ENCODE data around the gene IQGAP2.

GRCh38 chr5:76547891-76548524 is 144.9 kb downstream of the IQGAP2 start:
- TF ChIP-seq FOXA1 (IDR thresholded peaks at IDR 0.05), result no peak
- TF ChIP-seq HDGF (IDR thresholded peaks at IDR 0.05; ENCODE audit: borderline replicate concordance), result no peak
- no peak for TF ChIP-seq SUZ12 (IDR thresholded peaks at IDR 0.05)
- no peak for TF ChIP-seq ZNF384 (IDR thresholded peaks at IDR 0.05)
- TF ChIP-seq ELF4 (IDR thresholded peaks at IDR 0.05), result no peak
- no peak for TF ChIP-seq CTBP1 (IDR thresholded peaks at IDR 0.05; ENCODE audit: borderline replicate concordance)
